HFF-Myc (cell line): Measurements from ENCODE around the gene XKR8.

Experiments
- DNase-seq: peaks from one replicate; pipeline ENCODE4 v3.0.0-alpha.2; 2011; ENCODE audit warnings: low read depth; ENCODE audit errors: extremely low read depth
- H3K4me3 ChIP-seq: replicated peaks from 2 replicates; pipeline ENCODE4 v1.5.1; 2011; ENCODE audit warnings: low read depth, mild to moderate bottlenecking, control low read depth, low read length
- CTCF ChIP-seq: IDR thresholded peaks from 2 replicates; pipeline ENCODE4 v1.5.1; 2012; ENCODE audit warnings: mild to moderate bottlenecking, low read depth, low read length, control low read depth; ENCODE audit errors: missing control alignments

XKR8 gene

DNA sequence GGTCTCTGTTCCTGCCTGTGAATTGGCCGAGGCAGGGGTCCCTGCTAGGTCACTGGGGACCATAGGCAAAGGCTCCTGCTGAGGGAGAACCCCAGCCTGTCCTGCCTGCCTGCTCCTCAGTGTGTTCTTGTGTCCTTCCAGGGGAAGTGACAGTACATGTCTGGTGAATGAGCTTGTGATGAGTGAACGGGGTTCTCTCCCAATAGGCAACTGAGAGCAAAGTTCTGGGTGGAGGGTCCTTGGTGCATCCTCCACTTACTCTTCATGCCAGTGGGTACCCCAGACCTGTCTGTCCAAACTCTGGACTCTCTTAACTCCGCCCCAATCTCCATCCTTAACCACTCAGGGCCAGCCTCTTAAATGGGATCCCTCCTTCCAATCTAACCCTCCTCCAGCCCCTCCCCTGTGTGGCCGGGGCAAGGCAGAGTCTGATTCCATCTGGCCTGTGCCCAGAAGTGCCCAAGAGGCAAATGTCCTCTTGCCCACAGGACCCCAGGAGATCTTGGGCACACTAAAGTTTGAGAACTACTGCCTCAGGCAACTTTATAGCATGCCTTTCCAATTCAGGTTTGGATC lies 2.0 kb downstream of the XKR8 start:
- DNase-seq, result no peak
- no peak for TF ChIP-seq CTCF
- no peak overlapping the region for H3K4me3 ChIP-seq

DNA sequence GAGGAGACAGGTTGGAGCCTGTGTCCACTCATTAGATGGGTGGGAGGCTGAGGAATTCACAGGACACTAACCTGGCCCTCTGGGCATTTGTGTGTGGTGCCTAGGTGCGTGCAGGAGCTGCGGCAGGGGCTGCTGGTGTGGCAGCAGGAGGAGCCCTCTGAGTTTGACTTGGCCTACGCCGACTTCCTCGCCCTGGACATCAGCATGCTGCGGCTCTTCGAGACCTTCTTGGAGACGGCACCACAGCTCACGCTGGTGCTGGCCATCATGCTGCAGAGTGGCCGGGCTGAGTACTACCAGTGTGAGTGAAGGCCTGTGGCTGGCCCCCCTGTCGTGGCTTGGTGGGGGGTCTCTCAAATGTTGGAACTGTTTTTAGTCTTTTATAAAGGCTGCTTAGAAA lies 3.6 kb downstream of the XKR8 start:
- H3K4me3 ChIP-seq, result no peak overlapping the region
- no peak for TF ChIP-seq CTCF
- no peak for DNase-seq

DNA sequence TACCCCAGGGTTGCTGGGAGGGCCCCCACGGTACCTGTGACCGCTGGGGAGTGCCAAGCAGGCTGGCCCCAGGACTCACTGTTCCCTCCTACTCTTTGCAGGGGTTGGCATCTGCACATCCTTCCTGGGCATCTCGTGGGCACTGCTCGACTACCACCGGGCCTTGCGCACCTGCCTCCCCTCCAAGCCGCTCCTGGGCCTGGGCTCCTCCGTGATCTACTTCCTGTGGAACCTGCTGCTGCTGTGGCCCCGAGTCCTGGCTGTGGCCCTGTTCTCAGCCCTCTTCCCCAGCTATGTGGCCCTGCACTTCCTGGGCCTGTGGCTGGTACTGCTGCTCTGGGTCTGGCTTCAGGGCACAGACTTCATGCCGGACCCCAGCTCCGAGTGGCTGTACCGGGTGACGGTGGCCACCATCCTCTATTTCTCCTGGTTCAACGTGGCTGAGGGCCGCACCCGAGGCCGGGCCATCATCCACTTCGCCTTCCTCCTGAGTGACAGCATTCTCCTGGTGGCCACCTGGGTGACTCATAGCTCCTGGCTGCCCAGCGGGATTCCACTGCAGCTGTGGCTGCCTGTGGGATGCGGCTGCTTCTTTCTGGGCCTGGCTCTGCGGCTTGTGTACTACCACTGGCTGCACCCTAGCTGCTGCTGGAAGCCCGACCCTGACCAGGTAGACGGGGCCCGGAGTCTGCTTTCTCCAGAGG lies 6.8 kb downstream of the XKR8 start:
- TF ChIP-seq CTCF, result no peak
- no peak for DNase-seq
- no peak overlapping the region for H3K4me3 ChIP-seq

- no peak for TF ChIP-seq CTCF
- no peak overlapping the region for H3K4me3 ChIP-seq
- no peak for DNase-seq
Observed at GRCh38 chr1:27967106-27967883, 7.5 kb downstream of the XKR8 start.

- no peak overlapping the region for H3K4me3 ChIP-seq
- no peak for DNase-seq
- TF ChIP-seq CTCF, result no peak
Observed at GRCh38 chr1:27967884-27968466, 8.2 kb downstream of the XKR8 start.

DNA sequence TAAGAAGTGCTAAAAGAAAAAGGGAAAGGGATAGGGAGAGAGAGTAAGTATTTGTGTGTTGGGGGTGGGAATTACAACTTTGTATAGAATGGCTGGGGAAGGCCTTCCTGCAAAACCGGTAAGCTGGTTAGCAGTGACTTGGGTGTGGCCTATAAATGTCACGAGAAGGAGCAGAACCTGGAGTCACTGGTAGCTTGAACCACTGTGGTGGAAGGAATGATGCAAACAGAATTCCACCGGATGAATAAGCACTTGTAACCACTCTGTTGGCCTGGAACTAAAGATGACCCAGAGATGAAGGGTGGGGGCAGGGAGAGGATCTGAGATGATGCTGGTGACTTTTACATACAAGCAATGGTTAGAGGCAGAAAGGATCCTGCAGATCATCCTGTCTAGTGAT lies 8.9 kb downstream of the XKR8 start:
- H3K4me3 ChIP-seq, result no peak overlapping the region
- DNase-seq, result peak; percentile 44
- no peak for TF ChIP-seq CTCF
